Omental fat pad (tissue), 4 donors: ENCODE results near the gene SERTAD2. TPM values are rescaled to one million over a fixed set of nuclear protein-coding genes. Genes with fewer than 3 reads are reported as not detected.

Source experiments
- ATAC-seq: fragments of 150-250 bp; one replicate; pipeline ENCODE4 v1.9.1; 2016; ENCODE audit warnings: mild to moderate bottlenecking, moderate library complexity; ENCODE audit not compliant: low FRiP score
- DNase-seq: peaks from one replicate; pipeline ENCODE4 v3.0.0-alpha.2; 2019; ENCODE audit warnings: low spot score
- total RNA-seq, 4 donors: library from RNA; depleted of rRNA; stranded (reverse); fragments of >200 nt; gene quantifications; one replicate each; pipeline ENCODE4 v1.1.0, GENCODE V29; 2016
- TF ChIP-seq, protein P1 (sequence below), 3 donors: fragments of 450-650 bp; IDR thresholded peaks; one replicate each; pipeline ENCODE4 v1.5.1; 2016 to 2017; ENCODE audit warnings: antibody characterized with exemption in 3 of 3, mild to moderate bottlenecking in 3 of 3, moderate library complexity in 2 of 3

Gene SERTAD2
- total RNA-seq, 4 donors from 2014 or later = 13.1 to 42.2 (median 16.6) TPM

DNA sequence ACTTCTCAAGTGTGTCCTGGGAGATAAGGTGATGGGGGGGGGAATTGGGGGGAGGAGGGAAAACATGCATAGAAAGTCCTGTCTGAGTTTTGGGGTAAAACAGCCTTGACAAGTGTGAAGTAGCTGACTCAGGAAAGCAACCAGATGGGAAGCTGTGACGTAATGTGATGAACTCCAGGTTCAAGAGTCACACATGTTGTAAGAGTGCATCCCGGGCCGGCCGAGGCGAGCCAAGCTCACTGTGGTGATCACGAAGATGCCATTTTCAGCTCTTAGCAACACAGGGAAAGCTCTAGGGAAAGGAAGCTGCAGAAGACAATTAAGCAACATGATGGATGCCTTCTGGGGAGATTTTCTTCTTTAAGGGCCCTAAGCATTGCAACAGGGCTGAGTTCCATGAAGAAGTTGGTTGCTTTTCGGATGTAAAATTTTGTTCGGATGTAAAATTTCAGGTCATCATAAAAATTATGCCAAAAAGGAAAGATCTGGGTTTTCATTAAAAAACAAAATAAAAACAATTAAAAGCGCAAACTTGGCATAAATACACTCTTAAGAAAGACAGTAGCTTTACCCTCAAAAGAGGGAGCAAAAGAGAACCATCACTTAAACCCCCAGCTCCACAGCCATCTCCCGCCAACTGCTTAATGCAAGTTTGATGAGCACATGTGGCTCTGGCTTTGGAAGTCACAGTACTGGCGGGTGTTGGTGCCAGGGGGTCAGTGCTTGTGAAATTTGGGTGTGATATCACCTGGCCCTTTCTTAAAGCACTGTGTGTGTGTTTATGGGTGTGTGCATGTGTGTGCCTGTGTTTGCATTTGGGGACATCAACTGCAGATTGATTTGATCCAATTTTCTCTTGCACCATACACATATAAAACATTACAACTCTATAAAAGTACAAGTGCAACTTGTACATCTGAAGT, 19.1 kb downstream of the SERTAD2 start:
- ATAC-seq = no peak
- TF ChIP-seq, protein P1, sequence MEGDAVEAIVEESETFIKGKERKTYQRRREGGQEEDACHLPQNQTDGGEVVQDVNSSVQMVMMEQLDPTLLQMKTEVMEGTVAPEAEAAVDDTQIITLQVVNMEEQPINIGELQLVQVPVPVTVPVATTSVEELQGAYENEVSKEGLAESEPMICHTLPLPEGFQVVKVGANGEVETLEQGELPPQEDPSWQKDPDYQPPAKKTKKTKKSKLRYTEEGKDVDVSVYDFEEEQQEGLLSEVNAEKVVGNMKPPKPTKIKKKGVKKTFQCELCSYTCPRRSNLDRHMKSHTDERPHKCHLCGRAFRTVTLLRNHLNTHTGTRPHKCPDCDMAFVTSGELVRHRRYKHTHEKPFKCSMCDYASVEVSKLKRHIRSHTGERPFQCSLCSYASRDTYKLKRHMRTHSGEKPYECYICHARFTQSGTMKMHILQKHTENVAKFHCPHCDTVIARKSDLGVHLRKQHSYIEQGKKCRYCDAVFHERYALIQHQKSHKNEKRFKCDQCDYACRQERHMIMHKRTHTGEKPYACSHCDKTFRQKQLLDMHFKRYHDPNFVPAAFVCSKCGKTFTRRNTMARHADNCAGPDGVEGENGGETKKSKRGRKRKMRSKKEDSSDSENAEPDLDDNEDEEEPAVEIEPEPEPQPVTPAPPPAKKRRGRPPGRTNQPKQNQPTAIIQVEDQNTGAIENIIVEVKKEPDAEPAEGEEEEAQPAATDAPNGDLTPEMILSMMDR (IDR thresholded peaks at IDR 0.05) = no peak
- DNase-seq = no peak

DNA sequence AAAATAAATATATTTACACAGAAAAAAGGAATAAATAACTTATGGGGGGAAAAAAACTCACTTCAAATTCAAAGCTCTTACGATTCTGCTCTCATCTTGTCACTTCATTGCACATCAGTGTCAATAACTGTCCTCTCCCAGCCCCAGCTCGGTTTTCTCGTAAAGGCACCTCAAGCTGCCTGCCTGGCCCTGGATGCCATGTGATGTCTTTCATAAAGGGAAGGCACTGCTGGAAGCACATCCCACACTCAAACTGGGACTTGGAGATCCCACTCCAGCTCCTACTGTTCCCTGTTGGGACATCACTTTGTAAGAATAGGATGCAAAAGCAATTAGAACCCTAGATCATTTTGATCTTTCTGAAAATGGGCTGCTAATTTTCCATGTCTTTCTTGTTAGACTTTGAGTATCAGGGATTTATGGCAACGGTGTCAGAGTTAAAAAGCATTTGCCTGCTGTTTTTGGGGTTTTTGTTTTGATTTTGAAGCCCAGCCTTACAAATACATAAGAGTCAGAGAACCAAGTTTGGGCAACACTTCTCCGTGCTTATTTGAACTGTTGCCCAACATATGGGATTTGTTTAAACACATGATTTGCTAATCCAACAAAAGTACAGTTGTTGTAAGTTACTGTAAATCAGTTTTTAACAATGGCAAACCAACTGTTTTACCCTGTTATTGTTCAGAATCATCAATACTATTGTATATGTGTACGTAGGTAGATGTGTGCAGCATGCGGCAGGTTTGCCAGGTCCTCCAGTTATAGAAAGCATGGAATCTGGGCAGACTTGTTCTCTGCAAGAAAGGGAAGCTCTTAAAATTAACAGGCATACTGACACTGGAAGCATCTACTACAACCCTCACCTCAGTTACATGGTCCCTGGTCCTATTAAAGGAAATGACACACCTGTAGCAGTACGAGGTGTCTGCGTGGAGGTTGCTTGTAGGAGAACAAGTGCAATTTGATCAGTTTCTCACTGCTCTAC, 20.6 kb downstream of the SERTAD2 start:
- ATAC-seq = no peak
- no peak for DNase-seq
- TF ChIP-seq, protein P1 (IDR thresholded peaks at IDR 0.05) = no peak

GRCh38 chr2:64631771-64632170, 21.9 kb downstream of the SERTAD2 start:
- ATAC-seq (no peak), DNase-seq (no peak)
- TF ChIP-seq, protein P1 (IDR thresholded peaks at IDR 0.05) = no peak

DNA sequence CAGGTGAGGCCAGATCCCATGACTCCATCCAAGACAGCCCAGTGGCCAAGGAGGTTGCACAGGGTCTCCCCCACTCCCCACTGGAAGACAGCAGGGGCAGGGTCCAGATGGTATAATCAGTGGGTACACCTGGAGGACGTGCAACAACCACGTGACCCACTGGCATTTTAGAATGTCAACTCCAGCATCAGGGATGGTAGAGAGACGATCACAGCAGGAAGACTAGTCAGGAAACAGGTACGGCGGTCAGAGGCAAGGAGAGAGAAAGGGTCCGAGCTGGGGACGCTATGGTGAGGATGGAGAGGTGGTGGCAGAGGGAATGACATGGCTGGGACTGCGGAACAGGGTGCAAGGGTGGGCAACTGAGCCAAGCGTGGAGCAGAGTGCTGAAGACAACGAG, 23.0 kb downstream of the SERTAD2 start:
- ATAC-seq = no peak
- no peak for DNase-seq
- TF ChIP-seq, protein P1 (IDR thresholded peaks at IDR 0.05) = no peak

DNA sequence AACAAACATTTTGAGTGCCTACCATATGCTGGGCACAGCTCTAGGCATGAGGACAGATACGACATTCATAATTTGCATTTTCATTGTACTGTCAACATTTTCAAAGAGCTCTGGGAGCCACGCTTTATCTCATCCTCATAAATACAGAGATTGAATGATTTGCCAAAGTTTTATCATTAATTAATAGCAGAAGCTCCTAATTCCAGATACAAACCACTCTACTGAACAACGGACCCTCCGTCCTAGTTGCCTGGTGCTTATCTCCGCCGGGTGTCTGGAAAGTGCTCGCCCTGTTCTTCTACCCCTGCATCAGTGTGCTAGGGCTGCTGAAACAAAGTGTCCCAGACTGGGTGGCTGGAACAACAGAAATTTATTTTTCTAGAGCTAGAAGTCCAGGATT, 23.8 kb downstream of the SERTAD2 start:
- TF ChIP-seq, protein P1 (IDR thresholded peaks at IDR 0.05) = no peak
- no peak for DNase-seq
- no peak for ATAC-seq

DNA sequence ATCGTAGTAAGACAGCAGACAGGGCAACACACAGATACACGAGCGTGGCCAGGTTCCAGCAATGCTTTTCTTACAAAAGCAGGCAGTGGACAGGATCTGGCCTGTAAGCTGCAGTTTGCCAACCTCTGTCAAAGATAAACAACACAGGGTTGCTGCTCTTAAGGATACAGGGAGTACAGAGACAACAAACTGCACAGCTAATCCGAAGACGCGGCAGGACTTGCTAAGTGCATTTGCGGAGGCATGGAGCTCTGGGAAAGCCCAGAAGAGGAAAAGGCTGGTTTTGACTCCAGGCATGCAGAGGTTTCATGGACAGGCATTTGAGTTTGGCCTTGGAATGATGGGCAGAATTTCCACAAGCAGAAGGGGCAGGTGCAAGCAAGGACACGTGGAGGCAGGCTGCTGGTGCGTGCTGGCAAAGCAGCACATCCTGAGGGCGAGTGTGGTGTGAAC, 24.4 kb downstream of the SERTAD2 start:
- ATAC-seq (no peak), DNase-seq (no peak)

More for the DNA sequence above, 24.4 kb downstream of the SERTAD2 start:
- TF ChIP-seq, protein P1 (IDR thresholded peaks at IDR 0.05) = no peak
